H9 (cell line): ENCODE measurements around the gene KRT1. TPM values are rescaled to one million over a fixed set of nuclear protein-coding genes. Genes with fewer than 3 reads are reported as not detected.

ENCODE experiments used
- DNase-seq: peaks from one replicate; pipeline ENCODE4 v3.0.0-alpha.2; 2017
- H2AFZ ChIP-seq: one replicate; pipeline ENCODE4 v1.6.1; 2013; ENCODE audit warnings: mild to moderate bottlenecking, low read length, control low read depth, moderate library complexity
- H2AK5ac ChIP-seq: 2 replicates; pipeline ENCODE4 v1.6.1; 2013; ENCODE audit warnings: low read length, control low read depth, mixed read lengths; ENCODE audit not compliant: insufficient read length
- H2BK120ac ChIP-seq: one replicate; pipeline ENCODE4 v1.6.1; 2013; ENCODE audit warnings: low read depth, mild to moderate bottlenecking, low read length, control low read depth, inconsistent platforms; ENCODE audit not compliant: poor library complexity, severe bottlenecking
- H2BK12ac ChIP-seq: 2 replicates; pipeline ENCODE4 v1.6.1; 2013; ENCODE audit warnings: low read length, control low read depth, mixed read lengths, low read depth; ENCODE audit not compliant: insufficient read length
- H2BK15ac ChIP-seq: 2 replicates; pipeline ENCODE4 v1.6.1; 2013; ENCODE audit warnings: low read depth, low read length, control low read depth
- H2BK20ac ChIP-seq: one replicate; pipeline ENCODE4 v1.6.1; 2013; ENCODE audit warnings: low read depth, mild to moderate bottlenecking, low read length, control low read depth, inconsistent platforms; ENCODE audit not compliant: poor library complexity, severe bottlenecking
- H2BK5ac ChIP-seq: 2 replicates; pipeline ENCODE4 v1.6.1; 2013; ENCODE audit warnings: low read length, control low read depth, mixed read lengths; ENCODE audit not compliant: insufficient read length
- H3K14ac ChIP-seq: 2 replicates; pipeline ENCODE4 v1.6.1; 2013; ENCODE audit warnings: low read length, control low read depth; ENCODE audit not compliant: insufficient read depth
- H3K18ac ChIP-seq: 2 replicates; pipeline ENCODE4 v1.6.1; 2013; ENCODE audit warnings: low read depth, mild to moderate bottlenecking, mixed read lengths, low read length, control low read depth; ENCODE audit not compliant: insufficient read length
- H3K23ac ChIP-seq: 2 replicates; pipeline ENCODE4 v1.6.1; 2013; ENCODE audit warnings: low read length, control low read depth, mixed read lengths, low read depth; ENCODE audit not compliant: insufficient read length
- H3K23me2 ChIP-seq: 2 replicates; pipeline ENCODE4 v1.6.1; 2013; ENCODE audit warnings: low read depth, mild to moderate bottlenecking, mixed read lengths, low read length, control low read depth; ENCODE audit not compliant: insufficient read length, poor library complexity, severe bottlenecking
- H3K27ac ChIP-seq: 2 replicates; pipeline ENCODE4 v1.5.1; 2013; ENCODE audit warnings: low read length, control low read depth, mixed read lengths, low read depth; ENCODE audit not compliant: insufficient read length
- H3K27me3 ChIP-seq: 2 replicates; pipeline ENCODE4 v1.6.1; 2013; ENCODE audit warnings: low read length, control low read depth, inconsistent platforms; ENCODE audit not compliant: insufficient read depth
- H3K4ac ChIP-seq: 2 replicates; pipeline ENCODE4 v1.6.1; 2013; ENCODE audit warnings: low read depth, mild to moderate bottlenecking, control low read depth, inconsistent platforms, low read length, moderate library complexity
- H3K4me1 ChIP-seq: 2 replicates; pipeline ENCODE4 v1.6.1; 2013; ENCODE audit warnings: low read length, control low read depth, inconsistent platforms; ENCODE audit not compliant: insufficient read depth
- H3K4me2 ChIP-seq: 2 replicates; pipeline ENCODE4 v1.6.1; 2013; ENCODE audit warnings: low read length, control low read depth, mixed read lengths; ENCODE audit not compliant: insufficient read length, insufficient read depth
- H3K56ac ChIP-seq: 2 replicates; pipeline ENCODE4 v1.6.1; 2013; ENCODE audit warnings: low read depth, mild to moderate bottlenecking, mixed read lengths, low read length, control low read depth; ENCODE audit not compliant: insufficient read length
- H3K79me1 ChIP-seq: 2 replicates; pipeline ENCODE4 v1.6.1; 2013; ENCODE audit warnings: low read depth, mild to moderate bottlenecking, moderate library complexity, low read length, control low read depth, inconsistent platforms; ENCODE audit not compliant: insufficient read depth, poor library complexity, severe bottlenecking
- H3K79me2 ChIP-seq: 2 replicates; pipeline ENCODE4 v1.6.1; 2013; ENCODE audit warnings: low read length, control low read depth, inconsistent platforms; ENCODE audit not compliant: insufficient read depth
- H3K9ac ChIP-seq: 2 replicates; pipeline ENCODE4 v1.6.1; 2013; ENCODE audit warnings: low read length, control low read depth, mixed read lengths; ENCODE audit not compliant: insufficient read length; ENCODE audit errors: extremely low read depth
- H3K9me3 ChIP-seq: one replicate; pipeline ENCODE4 v1.6.1; 2013; ENCODE audit warnings: low read depth, low read length, inconsistent platforms; ENCODE audit not compliant: control insufficient read depth
- H3T11ph ChIP-seq: one replicate; pipeline ENCODE4 v1.6.1; 2013; ENCODE audit warnings: mild to moderate bottlenecking, low read length, control low read depth, inconsistent platforms
- H4K20me1 ChIP-seq: one replicate; pipeline ENCODE4 v1.6.1; 2013; ENCODE audit not compliant: control insufficient read depth, insufficient read length, insufficient read depth
- H4K5ac ChIP-seq: 2 replicates; pipeline ENCODE4 v1.6.1; 2013; ENCODE audit warnings: low read depth, mild to moderate bottlenecking, mixed read lengths, low read length, control low read depth; ENCODE audit not compliant: insufficient read length
- H4K8ac ChIP-seq: replicated peaks from 2 replicates; pipeline ENCODE4 v1.6.1; 2013; ENCODE audit warnings: low read length, control low read depth, mixed read lengths, low read depth; ENCODE audit not compliant: insufficient read length
- H4K91ac ChIP-seq: 2 replicates; pipeline ENCODE4 v1.6.1; 2013; ENCODE audit warnings: low read depth, mild to moderate bottlenecking, moderate library complexity, mixed read lengths, low read length, control low read depth; ENCODE audit not compliant: insufficient read length
- H3K27ac Mint-ChIP-seq, 3 experiments: 2 replicates in 2 of 3; 3 replicates in 1 of 3; pipeline ENCODE4 v1.8.0; 2020 to 2021; ENCODE audit warnings: mixed read lengths in 3 of 3, mild to moderate bottlenecking in 1 of 3, moderate library complexity in 1 of 3
- H3K27me3 Mint-ChIP-seq: 2 replicates; pipeline ENCODE4 v1.8.0; 2021; ENCODE audit warnings: low read depth, mild to moderate bottlenecking, moderate library complexity, mixed read lengths
- H3K36me3 Mint-ChIP-seq, 3 experiments: 2 replicates in 2 of 3; 3 replicates in 1 of 3; pipeline ENCODE4 v1.8.0; 2020 to 2021; ENCODE audit warnings: low read depth in 3 of 3, mixed read lengths in 3 of 3; ENCODE audit not compliant: insufficient read depth in 1 of 3
- H3K4me1 Mint-ChIP-seq, 2 experiments: 2 replicates each; pipeline ENCODE4 v1.8.0; 2020; ENCODE audit warnings: mixed read lengths in 2 of 2
- H3K4me3 Mint-ChIP-seq, 2 experiments: 2 replicates in 1 of 2; 3 replicates in 1 of 2; pipeline ENCODE4 v1.8.0; 2020 to 2021; ENCODE audit warnings: mild to moderate bottlenecking in 2 of 2, mixed read lengths in 2 of 2, moderate library complexity in 1 of 2
- H3K9me3 Mint-ChIP-seq, 2 experiments: 2 replicates in 1 of 2; 3 replicates in 1 of 2; pipeline ENCODE4 v1.8.0; 2020; ENCODE audit warnings: mild to moderate bottlenecking in 2 of 2, mixed read lengths in 2 of 2, moderate library complexity in 1 of 2
- CTCF ChIP-seq: fragments of 200-600 bp; sonication (generic); conservative IDR thresholded peaks from 3 replicates; pipeline ENCODE4 v1.8.0; 2021; ENCODE audit warnings: antibody characterized with exemption, mild to moderate bottlenecking
- total RNA-seq: library from RNA; stranded (reverse); gene quantifications from 2 replicates; pipeline ENCODE4 v1.2.1, GENCODE V29; 2021

The KRT1 gene
- total RNA-seq, 1 experiment from 2014 or later, result not detected

DNA sequence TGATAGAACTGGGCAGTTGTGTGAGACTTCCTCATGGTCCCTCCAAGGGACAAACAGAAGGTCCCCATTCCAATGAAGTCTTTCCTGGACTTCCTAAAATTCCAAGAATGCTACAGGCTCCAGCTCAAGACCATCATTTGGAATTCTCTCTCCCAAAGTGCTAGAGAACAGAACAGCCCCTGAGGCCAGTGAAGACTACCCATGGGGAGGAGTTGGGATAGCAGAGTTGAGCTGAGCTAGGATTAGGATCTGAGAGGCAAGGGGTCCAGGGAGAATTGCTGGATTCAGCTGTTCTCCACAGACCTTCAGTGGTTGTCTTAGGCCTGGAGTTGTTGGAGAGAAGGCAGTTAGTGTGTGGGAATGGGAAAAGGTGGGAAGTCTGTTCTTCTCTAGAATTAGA lies 10.8 kb downstream of the KRT1 start:
- Histone ChIP-seq H3K27me3 (no peaks in the 10 kb centered on the region), H3K4me1 (no peaks in the 10 kb centered on the region), H4K5ac (no peak overlapping the region), H3K9me3 (no peaks in the 10 kb centered on the region), H3T11ph (no peak overlapping the region), H2BK120ac (no peak overlapping the region), H3K4me2 (no peak overlapping the region), H2BK12ac (no peak overlapping the region), H2BK20ac (no peak overlapping the region), H4K91ac (no peak overlapping the region), H4K8ac (no peak overlapping the region), H2BK15ac (no peak overlapping the region), H3K27ac (no peak overlapping the region), H3K79me1 (no peaks in the 10 kb centered on the region), H3K14ac (no peak overlapping the region), H3K79me2 (no peaks in the 10 kb centered on the region), H2BK5ac (no peak overlapping the region), H4K20me1 (no peaks in the 10 kb centered on the region), H2AK5ac (no peak overlapping the region), H3K56ac (no peak overlapping the region), H3K23ac (no peak overlapping the region), H3K4ac (no peak overlapping the region), H2AFZ (no peak overlapping the region), H3K9ac (no peak overlapping the region), H3K18ac (no peak overlapping the region), H3K23me2 (no peaks in the 10 kb centered on the region)
- no peak overlapping the region for H3K4me3 Mint-ChIP-seq
- H3K27me3 Mint-ChIP-seq, result peaks cover 21% of the 10 kb centered on the region
- no peaks in the 10 kb centered on the region; a peak in 1 of 4 replicates for H3K4me1 Mint-ChIP-seq
- TF ChIP-seq CTCF, result no peak
- no peak overlapping the region for H3K27ac Mint-ChIP-seq
- DNase-seq, result no peak
- no peaks in the 10 kb centered on the region for H3K9me3 Mint-ChIP-seq
- H3K36me3 Mint-ChIP-seq, result no peaks in the 10 kb centered on the region
